ENCODE results near the gene CYBRD1. TPM values are rescaled to one million over a fixed set of nuclear protein-coding genes. Genes with fewer than 3 reads are reported as not detected.

CYBRD1 gene
- total and polyA plus RNA-seq, 4 donors, result 25.2 to 488 (median 71.4) TPM

DNA sequence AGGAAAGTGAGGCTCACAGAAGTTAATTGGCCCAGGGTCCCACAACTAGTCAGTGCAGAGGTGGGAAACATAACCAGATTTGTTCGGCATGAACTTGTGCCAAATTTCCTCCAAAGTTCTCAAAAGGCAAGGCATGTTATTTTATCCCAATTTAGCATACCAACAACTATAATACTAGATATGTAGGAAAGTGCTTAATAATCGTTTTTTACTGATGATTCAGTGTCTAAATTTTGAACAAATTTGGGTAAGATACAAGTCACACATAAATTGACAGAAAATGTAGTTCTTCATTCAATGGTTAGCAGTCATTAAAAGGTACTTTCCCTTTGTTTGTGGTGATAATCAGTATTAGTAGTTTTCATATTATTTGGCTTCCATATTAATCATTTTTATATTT lies 38.5 kb upstream of the CYBRD1 start:
- DNase-seq, result no peak
- Histone ChIP-seq H3K27me3 (ENCODE audit: control insufficient read depth in 3 of 3, insufficient read depth in 3 of 3, low read length in 2 of 3) (no peaks in the 10 kb centered on the region), H3K9me3 (ENCODE audit: control insufficient read depth in 4 of 4, insufficient read depth in 3 of 4, low read length in 3 of 4) (no peaks in the 10 kb centered on the region), H3K36me3 (ENCODE audit: control insufficient read depth in 4 of 4, insufficient read depth in 4 of 4, low read length in 4 of 4) (peaks cover 0 to 14% (median 6%) of the 10 kb centered on the region in 4 donors), H3K4me1 (ENCODE audit: control insufficient read depth in 5 of 5, insufficient read depth in 5 of 5, low read length in 5 of 5) (no peaks in the 10 kb centered on the region), H3K9ac (ENCODE audit: insufficient read depth in 1 of 2, low read length in 2 of 2) (no peak overlapping the region), H3K4me3 (no peak overlapping the region), H3K27ac (ENCODE audit: low read depth in 1 of 2, low read length in 1 of 2) (no peak overlapping the region)
- 82 to 91% methylated on average over 2 of the region's 2 CpGs for WGBS, 2 donors
- TF ChIP-seq, protein P1, sequence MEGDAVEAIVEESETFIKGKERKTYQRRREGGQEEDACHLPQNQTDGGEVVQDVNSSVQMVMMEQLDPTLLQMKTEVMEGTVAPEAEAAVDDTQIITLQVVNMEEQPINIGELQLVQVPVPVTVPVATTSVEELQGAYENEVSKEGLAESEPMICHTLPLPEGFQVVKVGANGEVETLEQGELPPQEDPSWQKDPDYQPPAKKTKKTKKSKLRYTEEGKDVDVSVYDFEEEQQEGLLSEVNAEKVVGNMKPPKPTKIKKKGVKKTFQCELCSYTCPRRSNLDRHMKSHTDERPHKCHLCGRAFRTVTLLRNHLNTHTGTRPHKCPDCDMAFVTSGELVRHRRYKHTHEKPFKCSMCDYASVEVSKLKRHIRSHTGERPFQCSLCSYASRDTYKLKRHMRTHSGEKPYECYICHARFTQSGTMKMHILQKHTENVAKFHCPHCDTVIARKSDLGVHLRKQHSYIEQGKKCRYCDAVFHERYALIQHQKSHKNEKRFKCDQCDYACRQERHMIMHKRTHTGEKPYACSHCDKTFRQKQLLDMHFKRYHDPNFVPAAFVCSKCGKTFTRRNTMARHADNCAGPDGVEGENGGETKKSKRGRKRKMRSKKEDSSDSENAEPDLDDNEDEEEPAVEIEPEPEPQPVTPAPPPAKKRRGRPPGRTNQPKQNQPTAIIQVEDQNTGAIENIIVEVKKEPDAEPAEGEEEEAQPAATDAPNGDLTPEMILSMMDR (IDR thresholded peaks at IDR 0.05; ENCODE audit: control extremely low read depth, extremely low read depth), result no peak
- no peak for ATAC-seq (ENCODE audit: insufficient read depth, low FRiP score)

DNA sequence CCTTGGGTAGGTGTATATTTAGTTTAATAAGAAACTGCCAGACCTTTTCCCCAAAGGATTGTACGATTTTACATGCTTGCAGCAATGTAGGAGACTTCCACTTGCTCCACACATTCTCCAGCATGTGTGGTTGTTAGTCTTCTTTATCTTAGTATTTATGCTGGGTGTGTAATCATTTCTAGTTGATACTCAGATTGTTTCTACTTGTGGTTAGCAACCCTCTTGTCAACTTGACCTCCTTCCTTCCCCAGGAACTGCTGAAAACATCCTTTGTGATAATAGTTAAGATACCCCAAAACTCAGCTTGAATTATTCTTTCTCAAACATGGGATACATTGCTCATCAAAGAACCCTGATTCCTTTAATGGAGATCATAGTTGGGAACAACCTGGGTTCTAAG lies 37.2 kb upstream of the CYBRD1 start:
- Histone ChIP-seq H3K4me3 (no peak overlapping the region), H3K4me1 (ENCODE audit: control insufficient read depth in 5 of 5, insufficient read depth in 5 of 5, low read length in 5 of 5) (no peaks in the 10 kb centered on the region), H3K27ac (ENCODE audit: low read depth in 1 of 2, low read length in 1 of 2) (no peak overlapping the region), H3K9ac (ENCODE audit: insufficient read depth in 1 of 2, low read length in 2 of 2) (no peak overlapping the region), H3K36me3 (ENCODE audit: control insufficient read depth in 4 of 4, insufficient read depth in 4 of 4, low read length in 4 of 4) (peaks cover 0 to 14% (median 2%) of the 10 kb centered on the region in 4 donors), H3K9me3 (ENCODE audit: control insufficient read depth in 4 of 4, insufficient read depth in 3 of 4, low read length in 3 of 4) (no peaks in the 10 kb centered on the region), H3K27me3 (ENCODE audit: control insufficient read depth in 3 of 3, insufficient read depth in 3 of 3, low read length in 2 of 3) (no peaks in the 10 kb centered on the region)
- DNase-seq, result no peak
- WGBS, 2 donors, result 81 to 84% methylated on average over 1 of the region's 1 CpG
- TF ChIP-seq, protein P1 (IDR thresholded peaks at IDR 0.05; ENCODE audit: control extremely low read depth, extremely low read depth), result no peak
- ATAC-seq (ENCODE audit: insufficient read depth, low FRiP score), result no peak

DNA sequence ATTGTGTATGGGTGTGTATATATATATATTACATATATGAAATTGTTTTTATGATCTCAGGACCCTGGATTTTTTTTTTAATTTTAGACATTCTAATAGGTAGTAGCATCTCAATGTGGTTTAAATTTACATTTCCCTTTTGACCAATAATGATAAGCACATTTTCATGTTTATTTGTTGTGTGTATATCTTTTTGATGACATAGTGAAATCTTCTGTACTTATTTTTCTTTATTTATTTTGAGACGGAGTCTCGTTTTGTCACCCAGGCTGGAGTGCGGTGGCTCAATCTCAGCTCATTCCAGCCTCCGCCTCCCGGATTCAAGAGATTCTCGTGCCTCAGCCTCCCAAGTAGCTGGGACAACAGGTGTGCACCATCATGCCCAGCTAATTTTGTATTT lies 35.1 kb upstream of the CYBRD1 start:
- H3K27ac ChIP-seq (ENCODE audit: low read depth in 1 of 2, low read length in 1 of 2), result no peak overlapping the region
- WGBS, 2 donors, result 97 to 98% methylated on average over 6 of the region's 6 CpGs
- no peaks in the 10 kb centered on the region for H3K4me1 ChIP-seq (ENCODE audit: control insufficient read depth in 5 of 5, insufficient read depth in 5 of 5, low read length in 5 of 5)
- TF ChIP-seq, protein P1 (IDR thresholded peaks at IDR 0.05; ENCODE audit: control extremely low read depth, extremely low read depth), result no peak
- DNase-seq, result no peak
- no peak overlapping the region for H3K9ac ChIP-seq (ENCODE audit: insufficient read depth in 1 of 2, low read length in 2 of 2)
- H3K36me3 ChIP-seq (ENCODE audit: control insufficient read depth in 4 of 4, insufficient read depth in 4 of 4, low read length in 4 of 4), result peaks cover 0 to 8% (median 0%) of the 10 kb centered on the region in 4 donors
- H3K9me3 ChIP-seq (ENCODE audit: control insufficient read depth in 4 of 4, insufficient read depth in 3 of 4, low read length in 3 of 4), result no peaks in the 10 kb centered on the region
- no peak overlapping the region for H3K4me3 ChIP-seq
- ATAC-seq (ENCODE audit: insufficient read depth, low FRiP score), result no peak
- no peaks in the 10 kb centered on the region for H3K27me3 ChIP-seq (ENCODE audit: control insufficient read depth in 3 of 3, insufficient read depth in 3 of 3, low read length in 2 of 3)

DNA sequence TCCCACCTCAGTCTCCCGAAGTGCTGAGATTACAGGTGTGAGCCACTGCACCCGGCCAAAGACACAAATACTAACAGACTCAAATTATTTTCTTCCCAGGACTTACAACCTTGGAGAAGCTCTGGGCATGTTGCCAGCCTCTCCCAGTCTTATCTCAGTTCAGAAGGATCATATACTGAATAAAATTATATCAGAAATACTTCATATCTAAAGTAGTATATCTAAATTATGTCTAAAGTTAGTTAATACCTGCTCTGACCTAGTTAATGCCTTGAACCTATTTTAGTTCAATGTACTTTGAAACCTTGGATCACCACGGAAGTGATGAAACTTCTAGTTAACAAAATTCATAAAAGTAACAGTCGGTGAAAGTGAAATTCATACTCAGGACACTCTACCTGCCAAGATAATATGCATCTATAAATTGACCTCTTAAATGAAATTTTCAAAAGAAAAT lies 34.4 kb upstream of the CYBRD1 start:
- Histone ChIP-seq H3K36me3 (ENCODE audit: control insufficient read depth in 4 of 4, insufficient read depth in 4 of 4, low read length in 4 of 4) (peaks cover 0 to 8% (median 0%) of the 10 kb centered on the region in 4 donors), H3K4me3 (no peak overlapping the region), H3K9ac (ENCODE audit: insufficient read depth in 1 of 2, low read length in 2 of 2) (no peak overlapping the region), H3K27me3 (ENCODE audit: control insufficient read depth in 3 of 3, insufficient read depth in 3 of 3, low read length in 2 of 3) (no peaks in the 10 kb centered on the region), H3K4me1 (ENCODE audit: control insufficient read depth in 5 of 5, insufficient read depth in 5 of 5, low read length in 5 of 5) (no peaks in the 10 kb centered on the region), H3K27ac (ENCODE audit: low read depth in 1 of 2, low read length in 1 of 2) (no peak overlapping the region), H3K9me3 (ENCODE audit: control insufficient read depth in 4 of 4, insufficient read depth in 3 of 4, low read length in 3 of 4) (no peaks in the 10 kb centered on the region)
- TF ChIP-seq, protein P1 (IDR thresholded peaks at IDR 0.05; ENCODE audit: control extremely low read depth, extremely low read depth), result no peak
- ATAC-seq (ENCODE audit: insufficient read depth, low FRiP score), result no peak
- DNase-seq, result no peak
- 81 to 88% methylated on average over 4 of the region's 4 CpGs for WGBS, 2 donors
